Measurements from ENCODE around the gene COX10.
"Not testable (repeated sequence)": the region's sequence is repeated elsewhere in the genome, so short reads cannot be mapped to it uniquely, and the experiment has no call there.

GRCh38 chr17:14177801-14178200 lies 108.5 kb downstream of the COX10 start:
- not testable (repeated sequence) for TF ChIP-seq CTCF (conservative IDR thresholded peaks at IDR 0.05; ENCODE audit: low read length); EZH2phosphoT487 (IDR thresholded peaks at IDR 0.05; ENCODE audit: borderline replicate concordance, low read depth, low read length)

Measured in OCI-LY7 (cell line).